Neutrophil (primary cell): Measurements from ENCODE around the gene EFNA5.

Source experiments
- H3K27ac ChIP-seq: fragments of 200-600 bp; sonication (generic); 2 replicates; pipeline ENCODE4 v1.5.1; 2016; ENCODE audit warnings: mild to moderate bottlenecking, moderate library complexity
- H3K27me3 ChIP-seq: fragments of 200-600 bp; sonication (generic); 2 replicates; pipeline ENCODE4 v1.6.0; 2016; ENCODE audit warnings: mild to moderate bottlenecking
- H3K36me3 ChIP-seq: fragments of 200-600 bp; sonication (generic); 2 replicates; pipeline ENCODE4 v1.5.1; 2017
- H3K4me1 ChIP-seq, 2 experiments: fragments of 200-600 bp in 1 of 2; sonication (generic) in 1 of 2; 1 replicate in 1 of 2; 2 replicates in 1 of 2; pipeline versions ENCODE4 v1.5.1 to v1.6.1; 2013 to 2016; ENCODE audit warnings: low read depth in 1 of 2, low read length in 1 of 2, mild to moderate bottlenecking in 1 of 2, moderate library complexity in 1 of 2; ENCODE audit not compliant: control insufficient read depth in 1 of 2, insufficient read depth in 1 of 2
- H3K4me3 ChIP-seq, 2 experiments: fragments of 200-600 bp in 1 of 2; sonication (generic) in 1 of 2; 1 replicate in 1 of 2; 2 replicates in 1 of 2; pipeline ENCODE4 v1.5.1; 2013 to 2016; ENCODE audit warnings: low read depth in 1 of 2, low read length in 1 of 2, mild to moderate bottlenecking in 1 of 2, moderate library complexity in 1 of 2
- H3K9me3 ChIP-seq: fragments of 200-600 bp; sonication (generic); 2 replicates; pipeline ENCODE4 v1.5.1; 2016
- CTCF ChIP-seq: fragments of 200-600 bp; sonication (generic); IDR thresholded peaks from 2 replicates; pipeline ENCODE4 v1.5.1; 2016; ENCODE audit warnings: antibody characterized with exemption

EFNA5 gene

GRCh38 chr5:107652839-107653607, 17.7 kb downstream of the EFNA5 start:
- H3K4me3 ChIP-seq = no peak overlapping the region
- H3K36me3 ChIP-seq = no peaks in the 10 kb centered on the region
- H3K27me3 ChIP-seq = peaks cover 10% of the 10 kb centered on the region
- TF ChIP-seq CTCF = no peak
- H3K9me3 ChIP-seq = no peaks in the 10 kb centered on the region
- H3K4me1 ChIP-seq = no peaks in the 10 kb centered on the region
- no peak overlapping the region for H3K27ac ChIP-seq

- no peak for TF ChIP-seq CTCF
- Histone ChIP-seq H3K9me3 (no peaks in the 10 kb centered on the region), H3K27ac (no peak overlapping the region), H3K27me3 (peaks cover 6% of the 10 kb centered on the region), H3K4me3 (no peak overlapping the region), H3K4me1 (no peaks in the 10 kb centered on the region), H3K36me3 (no peaks in the 10 kb centered on the region)
Observed at GRCh38 chr5:107652408-107652807, 18.3 kb downstream of the EFNA5 start.

GRCh38 chr5:107651325-107651724, 19.4 kb downstream of the EFNA5 start:
- Histone ChIP-seq H3K27ac (no peak overlapping the region), H3K36me3 (no peaks in the 10 kb centered on the region), H3K27me3 (peaks cover 6% of the 10 kb centered on the region), H3K9me3 (no peaks in the 10 kb centered on the region), H3K4me3 (no peak overlapping the region), H3K4me1 (no peaks in the 10 kb centered on the region)
- TF ChIP-seq CTCF = no peak

- Histone ChIP-seq H3K4me3 (no peak overlapping the region), H3K36me3 (no peaks in the 10 kb centered on the region), H3K27ac (no peak overlapping the region), H3K9me3 (no peaks in the 10 kb centered on the region), H3K4me1 (no peaks in the 10 kb centered on the region), H3K27me3 (no peaks in the 10 kb centered on the region)
- no peak for TF ChIP-seq CTCF
Observed at GRCh38 chr5:107646418-107646817, 24.3 kb downstream of the EFNA5 start.

GRCh38 chr5:107640568-107640967, 30.2 kb downstream of the EFNA5 start:
- no peak overlapping the region for H3K27ac ChIP-seq
- TF ChIP-seq CTCF = no peak
- H3K36me3 ChIP-seq = no peaks in the 10 kb centered on the region
- H3K4me3 ChIP-seq = no peak overlapping the region
- no peaks in the 10 kb centered on the region for H3K4me1 ChIP-seq
- H3K27me3 ChIP-seq = no peaks in the 10 kb centered on the region
- H3K9me3 ChIP-seq = no peaks in the 10 kb centered on the region
